HepG2 (cell line): Measurements from ENCODE around the gene PPP1R13B. TPM values are rescaled to one million over a fixed set of nuclear protein-coding genes. Genes with fewer than 3 reads are reported as not detected.

Source experiments
- DNMT3B ChIP-seq: conservative IDR thresholded peaks from 2 replicates; pipeline ENCODE4 v1.6.1; 2016; ENCODE audit warnings: missing biosample characterization, control low read depth
- ETV5 ChIP-seq: IDR thresholded peaks from 2 replicates; pipeline ENCODE4 v1.6.1; 2018; ENCODE audit warnings: missing biosample characterization, missing genetic modification reagents, inconsistent platforms, borderline replicate concordance
- HNF1A ChIP-seq, 2 experiments: sonication (generic) in 1 of 2; formaldehyde crosslinking in 1 of 2; IDR thresholded peaks; 2 replicates each; pipeline versions ENCODE4 v1.4.0 to v1.6.1; 2016 to 2020; ENCODE audit warnings: borderline replicate concordance in 1 of 2, low read depth in 1 of 2, mild to moderate bottlenecking in 1 of 2, missing genetic modification reagents in 1 of 2
- HNRNPK ChIP-seq: fragments of 200-400 bp; formaldehyde crosslinking; IDR thresholded peaks from 2 replicates; pipeline ENCODE4 v1.6.1; 2018; ENCODE audit warnings: low read length, low read depth, moderate library complexity, mild to moderate bottlenecking; ENCODE audit not compliant: poor library complexity, severe bottlenecking
- HNRNPL ChIP-seq: fragments of 200-400 bp; formaldehyde crosslinking; IDR thresholded peaks from 2 replicates; pipeline ENCODE4 v1.6.1; 2017; ENCODE audit warnings: mild to moderate bottlenecking, low read depth, low read length
- KLF12 ChIP-seq: sonication (generic); formaldehyde crosslinking; IDR thresholded peaks from 2 replicates; pipeline ENCODE4 v1.4.0; 2020; ENCODE audit warnings: missing genetic modification reagents, borderline replicate concordance
- MEIS1 ChIP-seq: sonication (generic); formaldehyde crosslinking; IDR thresholded peaks from 2 replicates; pipeline ENCODE4 v1.9.0; 2021; ENCODE audit warnings: mild to moderate bottlenecking, missing genetic modification reagents, moderate library complexity, borderline replicate concordance
- PATZ1 ChIP-seq: sonication (generic); formaldehyde crosslinking; IDR thresholded peaks from 2 replicates; pipeline ENCODE4 v1.4.0; 2020; ENCODE audit warnings: missing genetic modification reagents
- POLR2AphosphoS5 ChIP-seq: IDR thresholded peaks from 2 replicates; pipeline ENCODE4 v1.6.1; 2012; ENCODE audit warnings: low read depth, low read length
- RARA ChIP-seq: IDR thresholded peaks from 2 replicates; pipeline ENCODE4 v1.6.1; 2016; ENCODE audit warnings: missing genetic modification reagents, missing compliant biosample characterization
- REXO4 ChIP-seq: sonication (generic); formaldehyde crosslinking; IDR thresholded peaks from 2 replicates; pipeline ENCODE4 v1.8.0; 2022; ENCODE audit warnings: missing genetic modification reagents, mild to moderate bottlenecking, borderline replicate concordance
- SP5 ChIP-seq: IDR thresholded peaks from 2 replicates; pipeline ENCODE4 v1.6.1; 2016; ENCODE audit warnings: low read depth, borderline replicate concordance
- YEATS4 ChIP-seq: sonication (generic); formaldehyde crosslinking; IDR thresholded peaks from 2 replicates; pipeline ENCODE4 v1.4.0; 2020; ENCODE audit warnings: missing genetic modification reagents, borderline replicate concordance
- ZC3H4 ChIP-seq: sonication (generic); formaldehyde crosslinking; IDR thresholded peaks from 2 replicates; pipeline ENCODE4 v1.4.0; 2020; ENCODE audit warnings: missing genetic modification reagents, borderline replicate concordance
- ZNF296 ChIP-seq: sonication (generic); formaldehyde crosslinking; conservative IDR thresholded peaks from 2 replicates; pipeline ENCODE4 v1.5.0; 2020; ENCODE audit warnings: mild to moderate bottlenecking, missing genetic modification reagents
- ZNF354B ChIP-seq: sonication (generic); formaldehyde crosslinking; IDR thresholded peaks from 2 replicates; pipeline ENCODE4 v1.8.0; 2022; ENCODE audit warnings: mild to moderate bottlenecking, missing genetic modification reagents
- ZNF546 ChIP-seq: sonication (generic); formaldehyde crosslinking; conservative IDR thresholded peaks from 2 replicates; pipeline ENCODE4 v1.8.1; 2023; ENCODE audit warnings: mild to moderate bottlenecking, missing genetic modification reagents
- ZNF550 ChIP-seq: sonication (generic); formaldehyde crosslinking; IDR thresholded peaks from 2 replicates; pipeline ENCODE4 v1.4.0; 2020; ENCODE audit warnings: mild to moderate bottlenecking, missing genetic modification reagents, borderline replicate concordance
- ZNF598 ChIP-seq: sonication (generic); formaldehyde crosslinking; IDR thresholded peaks from 2 replicates; pipeline ENCODE4 v1.5.1; 2020; ENCODE audit warnings: mild to moderate bottlenecking, missing genetic modification reagents, borderline replicate concordance
- ZNF644 ChIP-seq: IDR thresholded peaks from 2 replicates; pipeline ENCODE4 v1.6.1; 2016; ENCODE audit warnings: low read depth
- ZNF678 ChIP-seq: sonication (generic); formaldehyde crosslinking; IDR thresholded peaks from 2 replicates; pipeline ENCODE4 v1.4.0; 2020; ENCODE audit warnings: mild to moderate bottlenecking, missing genetic modification reagents
- ZNF777 ChIP-seq: sonication (generic); formaldehyde crosslinking; IDR thresholded peaks from 2 replicates; pipeline ENCODE4 v1.4.0; 2020; ENCODE audit warnings: missing genetic modification reagents
- ZNF879 ChIP-seq: sonication (generic); formaldehyde crosslinking; IDR thresholded peaks from 2 replicates; pipeline ENCODE4 v1.8.1; 2023; ENCODE audit warnings: missing genetic modification reagents
- polyA plus RNA-seq, 8 experiments: library from polyadenylated mRNA; depleted of rRNA in 3 of 8; stranded (reverse) in 7 of 8; unstranded in 1 of 8; fragments of >200 nt; fragmentation: Illumina TruSeq in 4 of 8; extraction: Trizol in 4 of 8; gene quantifications; 2 replicates each; pipeline versions ENCODE4 v1.2.1 to v1.2.3, GENCODE V29; 2011 to 2016; ENCODE audit warnings: low read depth in 4 of 8, missing spikeins in 1 of 8, mixed read lengths in 1 of 8; ENCODE audit not compliant: insufficient read depth in 1 of 8
- total RNA-seq, 5 experiments: library from RNA; depleted of rRNA; stranded (reverse); fragments of >200 nt; fragmentation: Illumina TruSeq; extraction: Trizol; gene quantifications; 2 replicates each; pipeline ENCODE4 v1.2.3, GENCODE V29; 2016; ENCODE audit warnings: low read depth in 1 of 5

The PPP1R13B gene
- total and polyA plus RNA-seq, 2 of the 13 experiments (the other 11 are each of a cell fraction or from before 2014, with no cell fraction given) = 4.6 to 9.4 TPM

DNA sequence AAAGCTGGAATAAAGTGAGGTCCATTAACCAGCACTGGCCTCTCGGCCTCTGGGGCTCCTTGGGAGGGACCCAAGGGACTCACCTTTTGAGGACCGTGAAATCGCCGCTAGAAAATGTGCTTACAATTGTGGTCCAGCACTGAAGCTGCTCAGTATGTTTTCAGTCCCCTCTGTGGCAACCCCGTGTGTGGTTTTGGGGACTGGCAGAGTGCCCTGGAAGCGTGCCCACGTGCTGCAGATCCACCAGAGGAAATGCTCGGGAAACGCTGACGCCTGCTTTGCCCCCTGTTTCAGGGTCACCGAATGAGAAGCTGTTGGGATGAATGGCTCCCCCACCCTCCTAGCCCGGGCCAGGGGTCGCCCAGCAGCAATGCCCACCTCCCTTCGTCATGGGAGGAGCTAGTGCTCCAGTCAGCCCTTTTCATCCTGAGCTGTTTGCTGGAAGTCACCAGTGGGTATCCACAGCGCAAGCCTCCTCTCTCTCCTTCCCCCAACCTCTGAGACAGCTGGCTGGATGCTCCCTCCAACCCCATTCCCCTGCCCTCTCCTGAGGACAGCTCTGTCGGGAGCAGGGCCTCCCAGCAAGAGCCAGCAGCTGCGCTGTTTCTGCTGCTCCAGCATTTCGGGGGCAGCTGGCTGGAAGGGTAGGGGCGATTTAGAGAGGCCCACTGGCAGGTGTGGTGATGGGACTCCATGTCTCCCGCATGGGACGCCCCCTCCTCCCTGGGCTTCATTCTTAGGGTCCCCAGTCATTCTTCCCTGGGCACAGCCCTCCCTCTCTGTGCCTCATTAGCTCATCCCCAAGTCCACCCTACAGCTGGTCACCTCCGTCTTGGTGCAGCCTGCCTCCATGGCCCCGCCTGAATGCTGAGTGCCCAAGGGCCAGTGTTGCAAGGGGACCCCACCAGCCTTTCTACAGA lies 33.2 kb upstream of the PPP1R13B start (continued):
- no peak for TF ChIP-seq HNF1A (IDR thresholded peaks at IDR 0.05; ENCODE audit: low read depth)
- TF ChIP-seq HNF1A (CRISPR knock-in tag; IDR thresholded peaks at IDR 0.05; ENCODE audit: borderline replicate concordance) = peak; percentile 67; the same call in 1 of the 2 replicates
- no peak for TF ChIP-seq SP5 (CRISPR knock-in tag)
- no peak for TF ChIP-seq HNRNPK
- TF ChIP-seq HNRNPL = peak; percentile 96
- 0 out of 2 replicates have a peak, but pooled peaks have one; percentile 2 for TF ChIP-seq ZC3H4 (CRISPR knock-in tag)
- 0 out of 2 replicates have a peak, but pooled peaks have one; percentile 9 for TF ChIP-seq ZNF354B (CRISPR knock-in tag)
- 0 out of 2 replicates have a peak, but pooled peaks have one; percentile 3 for TF ChIP-seq KLF12 (CRISPR knock-in tag)
- TF ChIP-seq ZNF550 = no peak
- TF ChIP-seq REXO4 = no peak
- TF ChIP-seq ZNF777 = 0 out of 2 replicates have a peak, but pooled peaks have one; percentile 1
- 0 out of 2 replicates have a peak, but pooled peaks have one; percentile 10 for TF ChIP-seq PATZ1 (CRISPR knock-in tag)
- TF ChIP-seq RARA (CRISPR knock-in tag) = no peak
- TF ChIP-seq ETV5 (CRISPR knock-in tag) = no peak
- TF ChIP-seq ZNF598 (CRISPR knock-in tag) = 0 out of 2 replicates have a peak, but pooled peaks have one; percentile 2
- peak; percentile 11; the same call in 1 of the 2 replicates for TF ChIP-seq ZNF879 (CRISPR knock-in tag)
- TF ChIP-seq ZNF296 = 0 out of 2 replicates have a peak, but pooled peaks have one; percentile 66
- TF ChIP-seq YEATS4 (CRISPR knock-in tag) = no peak; the same call in 1 of the 2 replicates
- no peak for TF ChIP-seq ZNF644 (CRISPR knock-in tag)
- TF ChIP-seq ZNF678 (CRISPR knock-in tag) = no peak
- no peak for TF ChIP-seq DNMT3B (CRISPR knock-in tag)
- TF ChIP-seq ZNF546 (CRISPR knock-in tag) = 0 out of 2 replicates have a peak, but pooled peaks have one; percentile 6
- TF ChIP-seq MEIS1 (CRISPR knock-in tag) = no peak
- peak; percentile 15; the same call in 1 of the 2 replicates for TF ChIP-seq POLR2AphosphoS5
